A673 (cell line): Measurements from ENCODE around the gene EPHB4.

ENCODE experiments used
- CTCF ChIP-seq: fragments of 300-800, 200-600 bp; sonication (generic); conservative IDR thresholded peaks from 2 replicates; pipeline ENCODE4 v1.5.1; 2017; ENCODE audit warnings: low read depth, mild to moderate bottlenecking, antibody characterized with exemption, low read length, moderate library complexity, mixed read lengths
- EZH2 ChIP-seq: fragments of 200-600 bp; sonication (generic); IDR thresholded peaks from 2 replicates; pipeline ENCODE4 v1.6.1; 2017; ENCODE audit warnings: borderline replicate concordance, low read depth, mild to moderate bottlenecking, mixed read lengths, antibody characterized with exemption, low read length; ENCODE audit not compliant: poor library complexity, severe bottlenecking

DNA sequence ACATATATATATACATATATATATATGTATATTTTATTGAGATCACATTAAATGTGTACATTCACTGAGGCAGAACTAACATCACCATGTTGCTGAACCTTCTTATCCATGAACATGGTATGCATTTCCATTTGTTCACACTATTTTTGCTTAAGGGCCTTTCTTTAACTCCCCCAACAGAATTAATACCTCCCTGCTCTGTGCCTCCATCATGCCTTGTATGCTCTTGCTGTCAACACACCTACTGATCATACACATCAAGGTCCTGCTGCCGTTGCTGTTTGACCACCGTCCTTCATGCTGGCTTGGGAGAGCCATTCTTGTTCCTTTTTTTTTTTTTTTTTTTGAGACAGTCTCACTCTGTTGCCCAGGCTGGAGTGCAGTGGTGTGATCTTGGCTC is 43.5 kb downstream of the EPHB4 start:
- TF ChIP-seq CTCF, result no peak
- no peak for TF ChIP-seq EZH2
